Thyroid gland (tissue), 4 donors: Measurements from ENCODE around the gene ACACB.

Source experiments
- CTCF ChIP-seq, 6 experiments: fragments of 200-600 bp in 3 of 6; fragments of 450-650 bp in 3 of 6; sonication (generic) in 3 of 6; IDR thresholded peaks; one replicate each; pipeline ENCODE4 v1.5.1; 2016 to 2019; ENCODE audit warnings: antibody characterized with exemption in 6 of 6, mild to moderate bottlenecking in 2 of 6, inconsistent platforms in 1 of 6, moderate library complexity in 1 of 6
- POLR2A ChIP-seq, 2 donors: fragments of 450-650 bp; IDR thresholded peaks; one replicate each; pipeline ENCODE4 v1.6.1; 2017; ENCODE audit warnings: antibody characterized with exemption in 2 of 2, mild to moderate bottlenecking in 2 of 2, moderate library complexity in 1 of 2

DNA sequence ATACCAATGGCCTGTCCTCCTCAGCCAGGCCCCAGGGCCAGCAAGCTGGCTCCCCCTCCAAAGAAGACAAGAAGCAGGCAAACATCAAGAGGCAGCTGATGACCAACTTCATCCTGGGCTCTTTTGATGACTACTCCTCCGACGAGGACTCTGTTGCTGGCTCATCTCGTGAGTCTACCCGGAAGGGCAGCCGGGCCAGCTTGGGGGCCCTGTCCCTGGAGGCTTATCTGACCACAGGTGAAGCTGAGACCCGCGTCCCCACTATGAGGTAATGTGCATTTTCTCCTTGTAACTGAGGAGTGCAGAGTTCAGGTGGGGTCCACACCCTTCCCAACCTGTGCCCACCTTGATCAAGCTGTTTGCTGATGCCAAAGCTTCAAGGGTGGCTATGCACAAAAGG is 23.4 kb downstream of the ACACB start:
- TF ChIP-seq POLR2A (IDR thresholded peaks at IDR 0.05) (no peak), CTCF (IDR thresholded peaks at IDR 0.05) (no peak)
